LNCaP clone FGC (cell line): ENCODE measurements around the gene YEATS2.

Source experiments
- DNase-seq: peaks from one replicate; pipeline ENCODE4 v3.0.0-alpha.2; 2011; ENCODE audit warnings: low read depth
- H3K4me3 ChIP-seq: 2 replicates; pipeline ENCODE4 v1.5.1; 2011; ENCODE audit warnings: mild to moderate bottlenecking, low read depth, low read length, control low read depth
- CTCF ChIP-seq: IDR thresholded peaks from 2 replicates; pipeline ENCODE4 v1.5.1; 2012; ENCODE audit warnings: mild to moderate bottlenecking; ENCODE audit not compliant: control insufficient read depth, insufficient read depth; ENCODE audit errors: extremely low read depth

The YEATS2 gene

DNA sequence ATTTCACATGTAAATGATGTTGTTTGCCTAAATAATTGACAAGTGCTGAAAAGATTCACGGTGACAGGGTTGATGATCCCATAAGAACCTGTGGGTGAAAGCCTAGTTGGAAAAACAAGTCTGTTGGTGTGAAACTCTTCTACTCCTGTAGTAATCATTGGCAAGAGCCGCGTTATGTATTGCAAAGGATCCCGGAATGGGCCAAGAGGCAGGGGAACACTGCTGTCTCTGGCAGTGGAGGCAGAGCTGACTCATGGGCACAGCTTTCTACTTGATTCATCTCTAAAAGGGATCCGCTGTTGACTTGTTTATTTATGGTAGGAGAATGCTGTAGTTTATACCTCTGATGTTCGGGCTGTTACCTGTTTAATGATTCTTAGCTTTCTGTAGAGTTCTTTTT is 64.7 kb downstream of the YEATS2 start:
- DNase-seq, result no peak
- TF ChIP-seq CTCF, result no peak
- no peak overlapping the region for H3K4me3 ChIP-seq

- no peak overlapping the region for H3K4me3 ChIP-seq
- DNase-seq, result peak; percentile 98
- TF ChIP-seq CTCF, result no peak
Measured at GRCh38 chr3:183764847-183765731, 67.5 kb downstream of the YEATS2 start.

GRCh38 chr3:183766107-183766506 is 68.5 kb downstream of the YEATS2 start:
- no peak for DNase-seq
- no peak for TF ChIP-seq CTCF
- no peak overlapping the region for H3K4me3 ChIP-seq

GRCh38 chr3:183766745-183767606 is 69.4 kb downstream of the YEATS2 start:
- peak; percentile 52 for DNase-seq
- no peak overlapping the region for H3K4me3 ChIP-seq
- peak; percentile 79 for TF ChIP-seq CTCF

DNA sequence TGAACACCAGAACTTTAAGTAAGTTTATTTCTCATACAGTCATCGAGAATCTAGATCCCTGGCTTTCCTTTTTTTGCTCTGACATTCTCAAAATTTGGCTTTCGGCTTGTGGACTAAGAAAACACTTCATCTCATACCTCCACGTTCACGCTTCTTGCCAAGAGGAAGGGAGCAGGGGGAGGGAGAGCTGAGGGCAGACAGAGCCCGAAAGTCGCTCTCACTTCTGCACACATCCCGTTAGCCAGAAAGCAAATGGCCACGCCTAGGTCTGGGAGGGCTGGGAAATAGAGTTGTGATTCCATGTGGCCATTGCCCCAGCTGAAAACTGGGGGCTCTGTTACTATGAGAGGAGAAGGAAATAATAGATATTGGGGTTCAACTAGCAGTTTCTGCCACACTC is 70.5 kb downstream of the YEATS2 start:
- TF ChIP-seq CTCF, result no peak
- DNase-seq, result no peak
- H3K4me3 ChIP-seq, result no peak overlapping the region

- no peak for TF ChIP-seq CTCF
- peak overlapping the region; percentile 8; the same call in 1 of the 2 replicates for H3K4me3 ChIP-seq
- DNase-seq, result peak; percentile 60
Measured at GRCh38 chr3:183769453-183769852, 71.9 kb downstream of the YEATS2 start.
